ENCODE data around the gene CCNY. TPM values are rescaled to one million over a fixed set of nuclear protein-coding genes. Genes with fewer than 3 reads are reported as not detected.

The CCNY gene
- polyA plus RNA-seq, 1 experiment, result 39.0 TPM

DNA sequence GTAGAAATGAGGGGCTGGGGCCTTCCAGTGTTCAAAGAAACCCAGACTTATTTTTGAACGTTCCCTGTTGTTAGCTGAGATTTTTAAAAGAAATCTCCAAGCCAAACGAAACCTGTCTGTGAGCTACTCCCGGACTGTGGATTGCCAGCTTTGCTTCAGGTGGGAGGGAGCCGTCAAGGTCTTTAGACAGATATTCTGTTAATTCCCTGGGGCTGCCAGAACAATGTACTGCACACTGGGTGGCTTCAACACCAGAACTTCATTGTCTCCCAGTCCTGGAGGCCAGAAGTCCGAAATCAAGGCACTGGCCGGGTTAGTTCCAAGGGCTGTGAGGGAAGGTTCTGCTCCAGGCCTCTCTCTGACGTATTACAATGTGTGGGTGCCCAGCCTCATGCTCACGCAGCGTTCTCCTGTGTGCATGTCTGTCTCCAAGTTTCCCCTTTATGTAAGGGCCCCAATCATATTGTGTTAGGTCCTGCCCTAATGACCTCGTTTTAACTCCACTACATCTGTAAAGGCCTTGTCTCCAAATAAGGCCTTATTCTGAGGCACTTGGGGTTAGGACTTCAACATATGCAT lies 208.9 kb downstream of the CCNY start:
- TF ChIP-seq, protein P1, sequence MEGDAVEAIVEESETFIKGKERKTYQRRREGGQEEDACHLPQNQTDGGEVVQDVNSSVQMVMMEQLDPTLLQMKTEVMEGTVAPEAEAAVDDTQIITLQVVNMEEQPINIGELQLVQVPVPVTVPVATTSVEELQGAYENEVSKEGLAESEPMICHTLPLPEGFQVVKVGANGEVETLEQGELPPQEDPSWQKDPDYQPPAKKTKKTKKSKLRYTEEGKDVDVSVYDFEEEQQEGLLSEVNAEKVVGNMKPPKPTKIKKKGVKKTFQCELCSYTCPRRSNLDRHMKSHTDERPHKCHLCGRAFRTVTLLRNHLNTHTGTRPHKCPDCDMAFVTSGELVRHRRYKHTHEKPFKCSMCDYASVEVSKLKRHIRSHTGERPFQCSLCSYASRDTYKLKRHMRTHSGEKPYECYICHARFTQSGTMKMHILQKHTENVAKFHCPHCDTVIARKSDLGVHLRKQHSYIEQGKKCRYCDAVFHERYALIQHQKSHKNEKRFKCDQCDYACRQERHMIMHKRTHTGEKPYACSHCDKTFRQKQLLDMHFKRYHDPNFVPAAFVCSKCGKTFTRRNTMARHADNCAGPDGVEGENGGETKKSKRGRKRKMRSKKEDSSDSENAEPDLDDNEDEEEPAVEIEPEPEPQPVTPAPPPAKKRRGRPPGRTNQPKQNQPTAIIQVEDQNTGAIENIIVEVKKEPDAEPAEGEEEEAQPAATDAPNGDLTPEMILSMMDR (IDR thresholded peaks at IDR 0.05; ENCODE audit: insufficient read depth, low read depth, low read length), result no peak
- Histone ChIP-seq H3K27me3 (ENCODE audit: control insufficient read depth, insufficient read depth, low read length) (no peaks in the 10 kb centered on the region), H3K4me3 (ENCODE audit: low read depth, low read length) (no peak overlapping the region), H3K36me3 (ENCODE audit: control insufficient read depth, insufficient read depth, low read length) (no peaks in the 10 kb centered on the region)
- DNase-seq (ENCODE audit: low read depth), result no peak
- CTCF ChIA-PET, result interaction anchor here (1.2 to 1.4 kb wide), 2 partner anchors 17 to 132 kb away, joined by 3 read pairs; no protein-coding TSS in a partner anchor
- POLR2A ChIA-PET, result no interaction called here

DNA sequence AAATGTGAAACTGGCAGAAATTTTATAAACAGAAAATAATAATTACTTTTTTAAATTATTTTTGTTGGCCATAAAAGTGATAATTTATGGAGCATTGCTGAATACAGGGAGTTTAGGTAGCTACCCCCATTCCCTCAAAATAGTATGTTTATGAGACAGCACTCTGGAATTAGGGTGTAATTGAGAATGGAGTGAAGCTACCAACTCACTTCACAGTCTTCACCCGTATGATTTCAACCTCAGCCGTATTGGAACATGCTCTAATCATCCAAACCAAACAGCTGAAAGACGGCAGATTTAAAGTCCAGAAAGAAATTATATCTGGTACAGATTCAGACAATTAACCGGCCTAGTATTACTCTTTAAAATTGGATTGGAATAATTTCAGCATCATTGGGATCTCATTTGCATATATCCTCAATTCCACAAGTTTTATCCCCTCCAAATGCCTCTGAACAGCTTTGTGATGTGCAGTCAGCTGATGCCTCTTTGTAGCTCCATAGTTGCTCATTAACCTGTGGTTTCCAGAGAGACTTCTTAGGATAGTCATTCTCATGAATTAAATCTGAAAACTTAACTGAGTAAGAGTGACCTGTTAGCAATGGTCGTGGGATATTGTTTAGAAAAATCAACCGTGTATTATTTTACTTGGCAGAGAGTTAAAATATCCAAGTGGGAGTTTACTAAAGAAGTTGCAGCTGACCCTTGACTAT lies 209.7 kb downstream of the CCNY start:
- Histone ChIP-seq H3K27me3 (ENCODE audit: control insufficient read depth, insufficient read depth, low read length) (no peaks in the 10 kb centered on the region), H3K36me3 (ENCODE audit: control insufficient read depth, insufficient read depth, low read length) (peaks cover 1% of the 10 kb centered on the region; the same call in 1 of the 2 replicates), H3K4me3 (ENCODE audit: low read depth, low read length) (no peak overlapping the region)
- CTCF ChIA-PET, result interaction anchor here (1.2 to 2.7 kb wide), 3 partner anchors 17 to 133 kb away, joined by 3 to 13 read pairs (median 3); no protein-coding TSS in a partner anchor
- no peak for DNase-seq (ENCODE audit: low read depth)
- POLR2A ChIA-PET, result no interaction called here
- TF ChIP-seq, protein P1 (IDR thresholded peaks at IDR 0.05; ENCODE audit: insufficient read depth, low read depth, low read length), result no peak

DNA sequence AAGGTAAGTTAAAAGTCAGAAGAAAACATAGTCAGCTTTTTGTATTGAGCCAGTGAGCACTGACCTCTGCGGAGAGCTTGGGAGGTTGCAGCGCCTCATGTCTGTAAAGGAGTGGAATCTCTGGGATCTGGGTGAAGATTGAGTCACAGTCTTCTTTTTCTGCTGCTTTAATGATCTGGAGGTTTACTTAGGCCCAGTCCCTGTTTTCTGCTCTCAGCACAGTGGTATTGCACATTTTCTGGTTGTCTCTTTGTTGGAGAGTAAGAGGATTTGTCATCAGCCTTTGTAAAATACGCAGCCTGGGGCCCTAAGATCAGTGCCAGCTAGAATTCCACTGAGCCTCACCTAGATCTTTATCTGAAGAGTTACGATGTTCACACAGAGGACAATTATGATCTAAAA lies 210.5 kb downstream of the CCNY start:
- DNase-seq (ENCODE audit: low read depth), result peak; percentile 63
- peaks cover 1% of the 10 kb centered on the region; the same call in 1 of the 2 replicates for H3K36me3 ChIP-seq (ENCODE audit: control insufficient read depth, insufficient read depth, low read length)
- CTCF ChIA-PET, result interaction anchor here (0.8 to 2.7 kb wide), 2 partner anchors 17 to 23 kb away, joined by 3 to 13 read pairs; no protein-coding TSS in a partner anchor
- POLR2A ChIA-PET, result no interaction called here
- TF ChIP-seq, protein P1 (IDR thresholded peaks at IDR 0.05; ENCODE audit: insufficient read depth, low read depth, low read length), result peak; percentile 33
- H3K4me3 ChIP-seq (ENCODE audit: low read depth, low read length), result no peak overlapping the region
- no peaks in the 10 kb centered on the region for H3K27me3 ChIP-seq (ENCODE audit: control insufficient read depth, insufficient read depth, low read length)

DNA sequence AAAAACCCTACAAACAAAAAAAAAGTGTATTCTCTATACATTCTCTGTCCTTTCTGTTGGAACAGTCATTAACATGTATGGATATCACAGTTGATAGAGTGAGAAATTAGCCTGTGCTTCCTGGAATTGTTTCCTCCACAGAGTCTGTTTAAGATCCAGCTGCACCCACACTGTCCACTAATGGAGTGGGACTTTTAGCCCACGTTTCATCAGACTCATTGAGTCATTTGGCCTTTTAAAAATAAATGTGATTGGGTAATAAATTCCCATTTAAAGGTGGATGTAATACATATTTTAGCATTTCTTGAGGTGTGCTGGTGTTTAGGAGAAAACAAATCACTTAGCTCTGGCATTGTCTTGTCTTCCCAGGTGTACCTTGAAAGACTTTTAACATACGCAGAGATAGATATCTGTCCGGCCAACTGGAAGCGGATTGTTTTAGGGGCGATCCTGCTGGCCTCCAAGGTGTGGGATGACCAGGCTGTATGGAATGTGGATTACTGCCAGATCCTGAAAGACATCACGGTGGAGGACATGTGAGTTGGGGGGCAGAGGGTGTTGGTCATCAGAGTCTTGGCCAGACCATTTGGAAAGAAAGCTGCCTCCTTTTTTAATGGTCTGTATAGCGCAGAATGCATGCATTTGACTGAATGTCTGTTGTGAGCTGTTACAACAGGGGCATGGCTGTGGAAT lies 216.5 kb downstream of the CCNY start:
- POLR2A ChIA-PET, result interaction anchor here (0.6 kb wide), 1 partner anchor 246 kb away, joined by 3 read pairs; no protein-coding TSS in a partner anchor
- CTCF ChIA-PET, result interaction anchor here (4.4 kb wide), 1 partner anchor 11 kb away, joined by 35 read pairs; no protein-coding TSS in a partner anchor
- TF ChIP-seq, protein P1 (IDR thresholded peaks at IDR 0.05; ENCODE audit: insufficient read depth, low read depth, low read length), result no peak
- Histone ChIP-seq H3K4me3 (ENCODE audit: low read depth, low read length) (no peak overlapping the region), H3K36me3 (ENCODE audit: control insufficient read depth, insufficient read depth, low read length) (peaks cover 4% of the 10 kb centered on the region), H3K27me3 (ENCODE audit: control insufficient read depth, insufficient read depth, low read length) (no peaks in the 10 kb centered on the region)
- no peak for DNase-seq (ENCODE audit: low read depth)

DNA sequence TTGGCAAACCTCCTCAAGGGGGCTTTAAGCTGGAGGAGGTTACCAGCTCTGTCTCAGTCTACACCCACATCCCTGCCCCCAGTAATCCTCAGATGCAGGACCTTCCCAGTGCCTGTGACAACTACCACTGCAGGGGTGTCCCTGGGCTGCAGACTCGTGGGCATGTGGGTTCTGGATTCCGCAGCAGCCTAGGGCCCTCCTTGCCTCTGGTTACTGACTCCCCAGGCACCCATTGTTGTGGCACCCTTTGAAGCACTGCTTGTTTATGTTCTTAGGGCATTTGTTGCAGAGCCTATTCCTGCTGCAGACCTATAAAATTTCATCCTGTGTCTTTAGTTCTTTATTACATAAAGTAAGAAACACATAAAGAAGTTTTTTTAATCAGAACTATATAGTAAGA lies 217.7 kb downstream of the CCNY start:
- ChIA-PET CTCF (interaction anchor here (4.4 kb wide), 1 partner anchor 9 kb away, joined by 35 read pairs; no protein-coding TSS in a partner anchor), POLR2A (no interaction called here)
- Histone ChIP-seq H3K27me3 (ENCODE audit: control insufficient read depth, insufficient read depth, low read length) (no peaks in the 10 kb centered on the region), H3K4me3 (ENCODE audit: low read depth, low read length) (no peak overlapping the region), H3K36me3 (ENCODE audit: control insufficient read depth, insufficient read depth, low read length) (peaks cover 4% of the 10 kb centered on the region)
- DNase-seq (ENCODE audit: low read depth), result no peak
- TF ChIP-seq, protein P1 (IDR thresholded peaks at IDR 0.05; ENCODE audit: insufficient read depth, low read depth, low read length), result no peak

All from BJ (cell line).